Skeletal muscle tissue (tissue), 4 donors: Measurements from ENCODE around the gene LIFR. TPM values are rescaled to one million over a fixed set of nuclear protein-coding genes. Genes with fewer than 3 reads are reported as not detected.

Experiments used
- H3K27ac ChIP-seq: one replicate; pipeline ENCODE4 v1.7.0; 2013; ENCODE audit warnings: mild to moderate bottlenecking, low read depth, low read length, inconsistent platforms
- H3K27me3 ChIP-seq, 3 donors: one replicate each; pipeline ENCODE4 v1.7.0; 2013; ENCODE audit warnings: low read length in 3 of 3; ENCODE audit not compliant: control insufficient read depth in 3 of 3, insufficient read depth in 3 of 3
- H3K36me3 ChIP-seq, 3 donors: one replicate each; pipeline ENCODE4 v1.7.0; 2013; ENCODE audit warnings: low read length in 3 of 3; ENCODE audit not compliant: control insufficient read depth in 3 of 3, insufficient read depth in 3 of 3
- H3K4me1 ChIP-seq, 3 donors: one replicate each; pipeline ENCODE4 v1.7.0; 2013; ENCODE audit warnings: low read length in 3 of 3, mild to moderate bottlenecking in 3 of 3; ENCODE audit not compliant: control insufficient read depth in 3 of 3, insufficient read depth in 3 of 3
- H3K4me3 ChIP-seq, 3 donors: one replicate each; pipeline ENCODE4 v1.7.0; 2013; ENCODE audit warnings: low read length in 3 of 3
- H3K9ac ChIP-seq, 3 donors: one replicate each; pipeline ENCODE4 v1.7.0; 2013; ENCODE audit warnings: low read length in 3 of 3, mild to moderate bottlenecking in 3 of 3, moderate library complexity in 2 of 3, low read depth in 1 of 3
- H3K9me3 ChIP-seq, 3 donors: one replicate each; pipeline ENCODE4 v1.7.0; 2013; ENCODE audit warnings: low read length in 3 of 3; ENCODE audit not compliant: control insufficient read depth in 3 of 3
- total RNA-seq: library from RNA; depleted of rRNA; stranded (reverse); fragments of >200 nt; gene quantifications from one replicate; pipeline ENCODE4 v1.2.3, GENCODE V29; 2014
- donor health status: Osteomylitis.

The LIFR gene
- total RNA-seq, 1 donor from 2014 or later: 101 TPM

GRCh38 chr5:38598296-38598993 is 42.0 kb upstream of the LIFR start:
- peaks cover 22 to 37% (median 32%) of the 10 kb centered on the region in 3 donors for H3K4me1 ChIP-seq
- no peaks in the 10 kb centered on the region for H3K9me3 ChIP-seq
- no peak overlapping the region for H3K27ac ChIP-seq
- H3K27me3 ChIP-seq: no peaks in the 10 kb centered on the region
- H3K36me3 ChIP-seq: no peaks in the 10 kb centered on the region
- H3K4me3 ChIP-seq: no peak overlapping the region
- no peak overlapping the region for H3K9ac ChIP-seq

- Histone ChIP-seq H3K4me3 (no peak overlapping the region), H3K9me3 (no peaks in the 10 kb centered on the region), H3K4me1 (peaks cover 20 to 38% (median 30%) of the 10 kb centered on the region in 3 donors), H3K27me3 (no peaks in the 10 kb centered on the region), H3K36me3 (no peaks in the 10 kb centered on the region), H3K27ac (no peak overlapping the region), H3K9ac (no peak overlapping the region)
Observed at GRCh38 chr5:38596981-38597380, 40.5 kb upstream of the LIFR start.

- H3K36me3 ChIP-seq: no peaks in the 10 kb centered on the region
- H3K4me1 ChIP-seq: peaks cover 20 to 37% (median 30%) of the 10 kb centered on the region in 3 donors
- H3K9me3 ChIP-seq: no peaks in the 10 kb centered on the region
- H3K27me3 ChIP-seq: no peaks in the 10 kb centered on the region
- H3K9ac ChIP-seq: no peak overlapping the region
- H3K27ac ChIP-seq: no peak overlapping the region
- no peak overlapping the region for H3K4me3 ChIP-seq
Observed at GRCh38 chr5:38595132-38595745, 38.8 kb upstream of the LIFR start.

- H3K9me3 ChIP-seq: no peaks in the 10 kb centered on the region
- no peaks in the 10 kb centered on the region for H3K36me3 ChIP-seq
- no peak overlapping the region for H3K27ac ChIP-seq
- H3K4me3 ChIP-seq: no peak overlapping the region
- H3K4me1 ChIP-seq: peaks cover 23 to 39% (median 31%) of the 10 kb centered on the region in 3 donors
- H3K27me3 ChIP-seq: no peaks in the 10 kb centered on the region
- H3K9ac ChIP-seq: no peak overlapping the region
Observed at GRCh38 chr5:38593959-38594358, 37.5 kb upstream of the LIFR start.

- peaks cover 23 to 29% (median 27%) of the 10 kb centered on the region in 3 donors for H3K4me1 ChIP-seq
- H3K9me3 ChIP-seq: no peaks in the 10 kb centered on the region
- no peaks in the 10 kb centered on the region for H3K36me3 ChIP-seq
- no peaks in the 10 kb centered on the region for H3K27me3 ChIP-seq
- H3K9ac ChIP-seq: peak overlapping the region in 1 of 3 donors; percentile 34
- no peak overlapping the region for H3K4me3 ChIP-seq
- H3K27ac ChIP-seq: peak overlapping the region; percentile 73
Observed at GRCh38 chr5:38591523-38591849, 35.0 kb upstream of the LIFR start.

GRCh38 chr5:38590838-38591522 is 34.5 kb upstream of the LIFR start:
- no peaks in the 10 kb centered on the region for H3K9me3 ChIP-seq
- H3K9ac ChIP-seq: peak overlapping the region in 2 of 3 donors; percentile 2 to 34
- H3K36me3 ChIP-seq: no peaks in the 10 kb centered on the region
- peak overlapping the region in 1 of 3 donors; percentile 8 for H3K4me3 ChIP-seq
- H3K27ac ChIP-seq: peak overlapping the region; percentile 73
- H3K4me1 ChIP-seq: peaks cover 23 to 29% (median 25%) of the 10 kb centered on the region in 3 donors
- no peaks in the 10 kb centered on the region for H3K27me3 ChIP-seq

GRCh38 chr5:38589629-38590028 is 33.2 kb upstream of the LIFR start:
- Histone ChIP-seq H3K9me3 (no peaks in the 10 kb centered on the region), H3K27ac (no peak overlapping the region), H3K4me1 (peaks cover 19 to 24% (median 20%) of the 10 kb centered on the region in 3 donors), H3K27me3 (no peaks in the 10 kb centered on the region), H3K9ac (no peak overlapping the region), H3K4me3 (no peak overlapping the region), H3K36me3 (no peaks in the 10 kb centered on the region)

GRCh38 chr5:38585816-38586215 is 29.4 kb upstream of the LIFR start:
- H3K4me1 ChIP-seq: peaks cover 7 to 8% (median 8%) of the 10 kb centered on the region in 3 donors
- H3K27ac ChIP-seq: no peak overlapping the region
- H3K9me3 ChIP-seq: no peaks in the 10 kb centered on the region
- H3K36me3 ChIP-seq: no peaks in the 10 kb centered on the region
- H3K4me3 ChIP-seq: no peak overlapping the region
- H3K27me3 ChIP-seq: no peaks in the 10 kb centered on the region
- no peak overlapping the region for H3K9ac ChIP-seq

- H3K36me3 ChIP-seq: no peaks in the 10 kb centered on the region
- no peaks in the 10 kb centered on the region for H3K4me1 ChIP-seq
- no peak overlapping the region for H3K27ac ChIP-seq
- no peak overlapping the region for H3K9ac ChIP-seq
- H3K9me3 ChIP-seq: no peaks in the 10 kb centered on the region
- H3K4me3 ChIP-seq: no peak overlapping the region
- no peaks in the 10 kb centered on the region for H3K27me3 ChIP-seq
Observed at GRCh38 chr5:38583500-38583899, 27.1 kb upstream of the LIFR start.

- no peaks in the 10 kb centered on the region for H3K4me1 ChIP-seq
- H3K4me3 ChIP-seq: no peak overlapping the region
- no peaks in the 10 kb centered on the region for H3K36me3 ChIP-seq
- H3K9ac ChIP-seq: no peak overlapping the region
- H3K9me3 ChIP-seq: no peaks in the 10 kb centered on the region
- no peak overlapping the region for H3K27ac ChIP-seq
- no peaks in the 10 kb centered on the region for H3K27me3 ChIP-seq
Observed at GRCh38 chr5:38582975-38583319, 26.5 kb upstream of the LIFR start.
